Activated effector memory CD4-positive, alpha-beta T cell treated with anti-CD3 and anti-CD28 coated beads, Interleukin-2, amount 50 U/mL, for 16 hours (primary cell): ENCODE data around the gene CRIM1.

Experiments used
- DNase-seq: peaks from one replicate; pipeline ENCODE4 v3.0.0-alpha.2; 2020

Gene CRIM1

GRCh38 chr2:36396878-36397539 lies 41.4 kb downstream of the CRIM1 start:
- DNase-seq = no peak

- no peak for DNase-seq
Observed at GRCh38 chr2:36397728-36398413, 42.3 kb downstream of the CRIM1 start.

DNA sequence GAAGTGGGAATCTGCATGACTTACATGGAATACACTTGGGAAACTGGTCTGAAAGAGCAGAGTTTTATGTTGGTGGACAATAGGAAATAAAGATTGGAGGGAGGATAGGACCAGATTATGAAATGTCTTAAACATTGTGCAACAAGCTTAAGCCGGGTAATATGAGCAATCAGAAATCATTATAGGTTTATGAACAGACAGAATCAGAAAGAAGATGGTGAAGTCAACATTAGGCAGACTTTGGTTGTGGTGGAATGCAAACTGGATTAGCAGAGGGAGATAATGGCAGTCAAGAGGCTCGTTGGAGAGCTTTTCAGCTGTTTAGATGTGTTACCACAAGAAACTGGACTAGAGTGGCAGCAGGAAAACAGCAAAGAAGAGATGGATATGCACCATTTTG lies 43.5 kb downstream of the CRIM1 start:
- no peak for DNase-seq

GRCh38 chr2:36403675-36404230 lies 48.2 kb downstream of the CRIM1 start:
- no peak for DNase-seq

GRCh38 chr2:36404318-36404717 lies 48.7 kb downstream of the CRIM1 start:
- no peak for DNase-seq

- DNase-seq = no peak
Observed at GRCh38 chr2:36404754-36405153, 49.2 kb downstream of the CRIM1 start.

GRCh38 chr2:36405183-36405582 lies 49.6 kb downstream of the CRIM1 start:
- DNase-seq = no peak

GRCh38 chr2:36406296-36406695 lies 50.7 kb downstream of the CRIM1 start:
- DNase-seq = no peak

- DNase-seq = no peak
Observed at GRCh38 chr2:36407413-36407812, 51.8 kb downstream of the CRIM1 start.

GRCh38 chr2:36408198-36408703 lies 52.7 kb downstream of the CRIM1 start:
- no peak for DNase-seq

- no peak for DNase-seq
Observed at GRCh38 chr2:36409335-36409734, 53.8 kb downstream of the CRIM1 start.

- no peak for DNase-seq
Observed at GRCh38 chr2:36409935-36410334, 54.4 kb downstream of the CRIM1 start.

GRCh38 chr2:36410681-36411080 lies 55.1 kb downstream of the CRIM1 start:
- no peak for DNase-seq

GRCh38 chr2:36411962-36412444 lies 56.4 kb downstream of the CRIM1 start:
- no peak for DNase-seq

- DNase-seq = no peak
Observed at GRCh38 chr2:36413218-36413617, 57.6 kb downstream of the CRIM1 start.

- no peak for DNase-seq
Observed at GRCh38 chr2:36414307-36414706, 58.7 kb downstream of the CRIM1 start.

DNA sequence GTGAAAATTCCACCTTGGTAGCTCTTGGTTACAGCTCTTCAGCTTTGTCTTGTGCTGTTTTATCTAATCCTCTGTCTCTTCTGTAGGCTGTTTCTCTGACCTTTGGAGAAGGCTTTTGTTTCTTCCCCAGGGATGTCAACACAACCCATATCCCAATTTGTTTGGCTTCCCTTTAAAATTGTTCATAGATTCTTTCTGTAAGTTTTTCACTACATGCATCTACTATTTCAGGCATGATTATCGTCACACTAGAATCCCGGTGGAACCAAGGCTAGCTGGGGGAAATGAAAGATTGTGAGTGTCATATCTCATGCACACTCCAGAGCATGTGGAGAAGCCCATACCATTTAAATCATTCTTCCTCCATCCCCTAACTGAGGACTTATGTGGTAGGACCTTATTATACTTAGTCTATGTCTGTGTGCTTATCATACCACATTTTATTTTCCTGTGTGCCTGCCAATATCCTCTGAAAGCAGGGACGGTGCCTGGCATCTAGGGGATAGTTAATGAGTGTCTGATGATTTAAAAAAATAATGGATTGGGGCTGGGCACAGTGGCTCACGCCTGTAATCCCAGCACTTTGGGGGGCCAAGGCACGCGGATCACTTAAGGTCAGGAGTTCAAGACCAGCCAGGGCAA lies 59.9 kb downstream of the CRIM1 start:
- DNase-seq = no peak

DNA sequence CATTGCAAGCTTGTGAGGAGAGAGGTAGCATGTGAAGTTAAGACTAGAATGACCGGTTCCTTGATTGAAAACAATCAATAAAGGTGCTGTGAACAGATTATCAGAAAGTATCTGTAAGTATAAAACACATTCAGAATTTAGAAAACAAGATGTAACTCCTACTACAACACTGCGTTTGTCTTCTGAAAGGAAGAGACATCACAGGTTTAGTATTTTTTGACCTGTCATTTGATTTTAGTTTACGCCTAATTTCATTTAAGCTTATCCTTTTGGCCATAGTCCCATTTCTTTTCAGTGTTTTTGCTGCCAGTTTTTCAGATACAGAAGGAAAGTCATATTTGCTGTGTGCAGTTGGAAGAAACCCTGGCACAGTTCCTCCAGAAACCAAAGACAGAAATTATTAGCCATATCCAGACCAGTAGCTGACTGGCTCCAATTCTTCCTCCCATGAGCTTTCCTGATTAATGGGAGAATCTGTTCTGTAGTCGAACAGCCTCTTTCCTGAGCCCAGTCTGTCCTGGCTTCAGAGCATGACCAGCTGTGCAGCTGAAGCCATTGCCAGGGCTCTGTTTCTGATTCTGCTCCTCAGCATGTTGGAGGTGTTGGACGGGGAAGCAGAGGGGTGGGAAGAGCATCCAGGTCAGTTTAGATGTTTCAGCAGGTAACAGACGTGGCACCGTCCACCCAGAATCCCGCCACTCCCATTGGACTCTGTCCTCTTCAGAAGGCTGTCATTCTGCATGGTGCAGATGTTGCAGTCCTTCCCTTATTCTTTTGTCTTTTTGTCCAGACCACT lies 61.0 kb downstream of the CRIM1 start:
- DNase-seq = no peak

- DNase-seq = no peak
Observed at GRCh38 chr2:36420569-36421181, 65.1 kb downstream of the CRIM1 start.

DNA sequence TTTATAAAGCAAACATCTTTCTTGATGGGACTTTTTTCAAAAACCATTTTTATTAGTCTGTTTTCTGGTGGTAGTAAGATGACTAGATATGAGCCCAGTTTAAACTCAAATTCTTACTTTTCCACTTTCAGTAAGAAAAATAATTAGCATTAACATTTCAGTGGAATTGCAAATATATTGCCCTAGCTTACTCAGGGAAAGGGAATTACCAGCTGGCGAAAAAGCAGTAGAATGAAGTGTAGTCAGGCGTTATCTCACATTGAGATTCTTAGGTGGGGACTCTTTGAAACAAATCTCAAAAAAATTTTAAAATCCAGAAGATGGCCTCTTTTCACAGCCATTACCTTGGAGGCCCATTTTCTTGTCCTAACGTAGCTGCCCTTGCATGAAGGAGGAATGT lies 65.8 kb downstream of the CRIM1 start:
- no peak for DNase-seq

DNA sequence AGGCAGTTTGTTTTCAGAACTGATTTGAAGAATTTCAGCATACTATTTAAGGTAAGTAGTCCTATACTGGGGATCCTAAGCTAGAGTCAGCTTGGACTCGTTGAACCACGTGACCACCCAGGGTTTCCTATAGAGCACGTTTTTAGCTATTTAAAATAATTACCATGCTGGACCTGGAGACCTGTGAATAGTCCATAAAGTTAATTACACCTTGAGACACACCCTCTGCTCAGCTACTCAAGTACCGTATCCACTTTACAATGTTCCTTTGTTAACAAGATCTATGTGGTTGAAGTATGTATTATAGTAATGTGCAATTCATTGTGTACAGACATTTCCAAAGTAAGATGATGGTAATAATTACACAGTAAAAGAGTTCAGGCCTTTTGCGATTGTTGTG lies 67.6 kb downstream of the CRIM1 start:
- DNase-seq = no peak

DNA sequence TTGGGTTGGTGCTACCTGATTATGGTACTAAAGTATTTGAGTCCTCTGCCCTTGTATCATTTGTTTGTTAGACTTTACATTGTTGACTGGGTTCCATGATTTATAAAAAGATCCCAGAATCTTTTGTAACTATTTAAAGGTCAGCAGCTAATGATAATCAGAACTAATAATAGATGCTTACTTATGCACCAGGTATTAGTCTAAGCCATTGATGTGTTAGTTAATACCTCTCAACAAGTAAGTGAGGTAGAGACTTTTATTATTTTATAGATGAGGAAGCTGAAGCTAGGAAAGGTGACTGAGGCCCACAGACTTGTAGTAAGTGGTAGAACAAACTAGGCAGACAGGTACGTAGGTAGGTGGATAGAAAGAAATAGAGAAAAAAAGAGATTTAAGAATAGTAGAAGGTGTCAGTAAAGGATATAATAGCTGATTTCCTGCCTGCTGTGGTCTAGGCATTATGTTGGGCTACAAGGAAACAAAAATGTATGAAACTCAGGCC lies 68.1 kb downstream of the CRIM1 start:
- no peak for DNase-seq
